MV-4-11 (cell line): Measurements from ENCODE around the gene LIMS1.
A peak's percentile ranks its signal among the peaks of the same experiment; 100 is the strongest.
"Not testable (repeated sequence)": the region's sequence is repeated elsewhere in the genome, so short reads cannot be mapped to it uniquely, and the experiment has no call there.

Source experiments
- DNase-seq: peaks from one replicate; lab custom pipeline; 2025; lab: John Stamatoyannopoulos, UW

LIMS1 gene

DNA sequence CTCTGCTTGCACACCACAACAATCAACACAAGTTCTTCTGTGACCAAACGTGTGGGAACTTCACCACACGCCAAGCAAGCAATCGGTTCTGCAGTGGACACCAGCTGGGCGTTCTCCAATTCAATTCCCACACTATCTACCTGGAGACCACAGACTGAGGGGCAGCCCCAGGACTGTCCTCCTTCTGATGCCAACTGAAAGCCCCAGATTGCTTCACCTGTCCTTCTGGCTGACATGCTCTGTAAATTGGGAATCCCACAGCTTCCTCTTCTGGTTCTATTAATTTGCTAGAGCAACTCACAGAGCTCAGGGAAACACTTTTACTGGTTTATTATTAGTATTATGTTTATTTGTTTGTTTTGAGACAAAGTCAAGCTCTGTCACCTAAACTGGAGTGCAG is 131.7 kb downstream of the LIMS1 start:
- DNase-seq = not testable (repeated sequence)

DNA sequence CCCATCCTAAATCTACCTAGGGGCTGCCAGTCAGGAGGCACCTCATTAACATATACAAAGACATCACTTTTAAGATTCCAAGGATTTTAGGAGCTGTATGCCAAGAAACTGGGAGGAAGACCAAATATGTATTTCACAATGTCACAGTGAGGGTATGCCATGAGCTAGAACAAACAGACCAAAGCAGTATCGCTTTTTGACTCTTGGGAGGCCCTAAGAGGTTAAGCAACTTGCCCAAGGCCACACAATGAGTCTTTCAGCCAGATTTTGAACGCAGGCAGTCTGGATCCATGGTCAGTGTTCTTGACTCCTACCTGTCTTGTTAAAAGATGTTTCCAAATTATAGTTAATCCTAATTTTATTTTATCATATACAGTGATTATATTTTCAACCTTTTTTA is 132.9 kb downstream of the LIMS1 start:
- DNase-seq = not testable (repeated sequence)

DNA sequence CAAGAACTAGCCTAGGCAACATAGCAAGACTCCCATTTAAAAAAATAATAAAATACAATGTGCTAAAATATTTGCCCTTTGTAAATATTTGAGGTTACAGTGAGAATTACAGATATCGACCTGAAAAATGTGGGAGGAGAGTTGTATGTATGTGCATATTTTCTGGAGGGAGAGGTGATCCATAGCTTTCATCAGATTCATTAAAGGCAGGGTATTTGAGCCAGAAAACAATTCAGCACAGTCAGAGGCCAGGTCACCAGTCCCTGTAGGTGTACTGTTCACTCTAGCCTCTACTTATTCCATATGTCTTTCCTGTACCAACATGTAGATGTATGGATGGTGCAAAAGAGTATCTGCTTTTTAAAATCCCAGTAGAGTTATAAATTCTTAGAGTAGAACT is 136.0 kb downstream of the LIMS1 start:
- DNase-seq = not testable (repeated sequence)

DNA sequence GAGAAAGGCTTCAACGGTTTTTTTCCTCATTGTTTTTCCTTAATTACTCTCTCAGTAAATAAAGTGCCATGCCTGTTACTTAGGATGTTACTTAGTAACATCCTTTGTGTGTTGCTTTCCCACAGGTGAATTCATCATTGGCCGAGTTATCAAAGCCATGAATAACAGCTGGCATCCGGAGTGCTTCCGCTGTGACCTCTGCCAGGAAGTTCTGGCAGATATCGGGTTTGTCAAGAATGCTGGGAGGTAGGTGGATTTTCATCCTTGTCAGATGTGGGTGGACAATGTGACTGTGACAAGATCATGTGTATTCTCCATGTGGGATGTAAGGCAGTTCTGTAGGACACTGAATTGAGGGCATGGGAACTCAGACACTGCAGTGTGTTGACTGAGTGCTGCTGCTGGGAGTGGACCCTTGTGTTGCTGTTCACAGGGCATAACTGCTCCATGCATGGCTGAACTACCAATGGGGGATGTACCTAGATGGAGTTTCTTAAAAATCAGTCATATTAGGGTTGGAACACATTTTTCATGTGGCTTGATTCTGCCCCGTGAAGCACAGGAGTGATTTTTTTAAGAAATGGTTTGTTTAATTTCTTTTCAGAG is 138.0 kb downstream of the LIMS1 start:
- DNase-seq = not testable (repeated sequence)

DNA sequence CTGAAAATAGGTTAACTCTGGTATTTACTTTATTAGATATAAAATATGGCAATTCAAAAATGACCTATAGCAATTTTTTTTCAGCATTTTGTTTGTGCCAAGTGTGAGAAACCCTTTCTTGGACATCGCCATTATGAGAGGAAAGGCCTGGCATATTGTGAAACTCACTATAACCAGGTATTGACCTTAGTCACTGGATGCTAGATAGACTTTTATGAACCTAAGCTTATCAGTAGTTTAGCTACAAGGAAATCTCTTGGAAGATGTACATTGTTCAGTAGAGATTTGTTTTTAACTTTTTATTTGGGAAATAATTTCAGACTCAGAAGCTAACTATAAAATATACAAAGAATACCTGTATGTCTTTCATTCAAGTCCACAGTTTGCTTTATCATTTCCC is 142.3 kb downstream of the LIMS1 start:
- not testable (repeated sequence) for DNase-seq

DNA sequence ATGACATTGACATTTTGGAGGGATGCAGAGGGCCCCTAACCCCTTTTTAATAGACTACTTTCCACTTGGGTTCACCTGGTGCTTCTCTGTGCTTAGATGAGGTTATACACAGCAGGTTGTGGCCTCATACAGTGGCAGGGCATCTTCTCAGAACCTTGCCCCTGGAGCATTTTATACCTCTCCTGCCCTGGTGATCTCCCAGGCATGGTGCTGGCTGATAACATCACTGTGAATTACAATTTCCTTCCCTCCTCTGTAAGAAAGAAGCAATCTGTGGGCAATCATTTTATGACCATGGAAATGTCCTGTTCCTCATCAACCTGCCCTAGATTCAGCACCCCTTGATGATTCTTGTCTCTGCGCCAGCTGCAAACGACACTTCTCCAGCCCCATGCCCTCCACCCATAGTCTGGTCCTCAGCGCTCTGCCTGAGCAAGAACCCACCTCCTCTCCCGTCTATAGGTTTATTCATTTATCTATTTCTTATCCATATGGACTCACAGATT is 143.0 kb downstream of the LIMS1 start:
- not testable (repeated sequence) for DNase-seq

DNA sequence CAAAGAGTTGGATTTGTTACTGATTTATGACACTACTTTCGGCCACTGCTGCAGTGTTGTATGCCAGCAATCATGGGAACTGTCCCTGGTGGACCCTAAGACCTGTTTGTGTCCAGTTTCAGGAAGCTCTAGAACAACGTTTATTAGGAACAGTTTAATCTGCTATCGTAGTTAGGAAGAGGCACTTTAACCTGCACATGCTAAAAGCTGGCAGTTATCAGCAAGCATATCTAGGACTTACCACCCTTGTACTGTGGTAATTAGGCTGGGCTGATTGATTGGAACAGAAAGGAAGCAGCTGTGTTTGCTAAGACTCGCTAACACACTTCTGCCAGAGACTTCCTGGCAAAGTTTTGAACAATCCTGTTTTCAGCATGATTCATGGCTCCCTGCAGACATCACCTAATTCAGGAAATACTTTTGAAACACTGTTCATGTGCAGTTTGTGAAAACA is 144.0 kb downstream of the LIMS1 start:
- DNase-seq = peak; percentile 18

DNA sequence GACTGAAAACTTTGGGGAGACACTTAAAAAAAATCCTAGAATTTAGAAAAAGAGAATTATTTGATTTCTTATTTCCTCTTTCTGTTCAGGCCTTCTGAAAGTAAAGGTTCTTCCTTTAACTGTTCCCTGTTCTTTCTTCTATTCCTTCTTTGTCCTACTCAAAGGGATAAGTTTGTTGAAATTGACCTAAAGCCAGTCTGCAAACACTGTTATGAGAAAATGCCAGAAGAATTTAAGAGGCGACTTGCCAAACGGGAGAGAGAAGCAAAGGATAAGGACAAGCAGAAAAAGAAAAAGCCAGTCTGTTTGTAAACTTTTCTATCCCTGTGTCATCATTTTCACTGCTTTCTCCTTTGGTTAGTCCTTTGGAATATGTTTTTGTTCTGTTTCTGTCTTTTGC is 146.5 kb downstream of the LIMS1 start:
- not testable (repeated sequence) for DNase-seq

DNA sequence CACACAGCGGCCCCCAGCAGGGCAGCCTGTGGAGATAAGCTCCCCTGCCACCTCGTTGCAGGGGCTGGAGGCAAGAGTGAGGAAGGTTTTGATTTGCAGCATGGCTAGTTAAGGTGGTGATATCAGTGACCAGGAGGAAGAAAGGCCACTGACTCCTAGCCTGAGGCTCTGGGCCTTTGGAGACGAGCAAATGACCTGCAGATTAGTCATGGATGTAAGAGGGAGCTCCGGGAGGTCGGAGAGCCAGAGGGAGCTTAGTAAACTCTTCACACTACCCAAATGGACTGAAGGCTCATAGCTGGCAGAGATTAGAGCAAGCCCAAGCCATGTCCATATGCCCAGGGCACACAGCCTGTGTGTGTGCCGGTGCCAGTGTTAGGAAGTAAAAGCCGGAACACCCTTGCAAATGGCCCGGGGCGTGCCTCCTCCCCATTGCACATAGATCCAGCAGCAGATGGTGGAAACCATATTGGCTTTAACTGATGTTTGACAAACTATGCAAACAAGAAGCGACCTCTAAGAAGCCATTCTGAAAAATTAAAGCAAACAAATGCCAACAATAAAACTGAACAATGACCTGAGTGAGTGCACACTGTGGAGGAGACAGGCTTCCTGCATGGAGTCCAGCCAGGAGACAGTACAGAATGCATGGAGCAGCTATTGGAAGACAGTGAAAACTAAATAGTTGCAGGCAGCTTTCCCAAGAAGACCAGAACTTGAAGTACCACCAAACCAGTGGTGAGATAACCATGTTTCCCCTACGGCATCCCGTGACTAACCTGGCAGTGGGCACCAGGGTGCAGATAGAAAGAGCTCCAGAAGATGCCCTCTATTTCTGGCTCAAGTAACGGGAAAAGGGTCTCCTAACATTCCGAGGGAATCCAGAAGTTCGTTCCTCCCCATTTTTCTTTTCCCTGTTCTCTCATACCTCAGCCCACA is 154.8 kb downstream of the LIMS1 start:
- not testable (repeated sequence) for DNase-seq

DNA sequence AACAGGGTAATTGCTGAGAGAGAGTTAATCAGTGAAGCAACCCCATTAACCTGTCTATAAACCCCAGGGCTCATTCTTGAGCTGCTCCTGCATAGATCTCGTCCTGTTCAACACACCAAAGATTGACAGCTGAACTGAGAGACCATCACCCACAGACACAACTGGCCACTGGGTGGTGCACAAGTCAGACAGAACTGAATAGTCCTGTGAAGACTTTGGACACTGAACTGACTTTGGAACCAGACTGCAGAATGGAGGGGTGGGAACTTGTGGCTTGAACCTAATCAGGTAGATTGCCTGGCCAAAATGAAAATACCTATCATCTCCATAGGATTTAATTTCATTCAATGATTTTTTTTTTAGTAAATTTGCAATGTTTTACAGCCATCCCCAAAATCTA is 155.7 kb downstream of the LIMS1 start:
- not testable (repeated sequence) for DNase-seq

DNA sequence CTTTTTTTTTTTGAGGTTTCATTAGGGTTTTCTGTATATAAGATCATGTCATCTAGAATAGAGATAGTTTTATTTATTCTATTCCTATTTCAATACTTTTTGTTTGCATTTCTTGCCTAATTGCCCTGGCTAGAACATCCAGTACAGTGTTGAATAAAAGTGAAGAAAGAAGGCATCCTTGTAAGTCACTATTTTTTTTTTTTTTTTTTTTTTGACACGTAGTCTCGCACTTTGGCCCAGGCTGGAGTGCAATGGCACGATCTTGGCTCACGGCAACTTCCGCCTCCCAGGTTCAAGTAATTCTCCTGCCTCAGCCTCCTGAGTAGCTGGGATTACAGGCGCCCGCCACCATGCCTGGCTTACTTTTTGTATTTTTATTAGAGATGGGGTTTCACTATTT is 157.2 kb downstream of the LIMS1 start:
- DNase-seq = no peak

DNA sequence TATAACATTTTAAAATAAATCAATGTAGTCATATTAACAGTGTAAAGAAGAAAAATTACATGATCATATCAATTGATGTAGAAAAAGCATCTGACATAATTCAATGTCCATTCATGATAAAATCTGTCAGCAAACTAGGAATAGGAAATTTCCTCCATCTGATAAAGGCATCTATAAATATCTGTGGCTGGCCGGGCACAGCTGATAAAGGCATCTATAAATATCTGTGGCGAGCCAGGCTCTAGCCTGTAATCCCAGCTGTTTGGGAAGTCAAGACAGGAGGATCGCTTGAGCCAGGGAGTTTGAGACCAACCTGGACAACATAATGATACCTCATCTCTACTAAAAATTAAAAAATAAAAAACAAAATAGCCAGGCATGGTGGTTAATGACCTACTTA is 166.9 kb downstream of the LIMS1 start:
- DNase-seq = no peak

DNA sequence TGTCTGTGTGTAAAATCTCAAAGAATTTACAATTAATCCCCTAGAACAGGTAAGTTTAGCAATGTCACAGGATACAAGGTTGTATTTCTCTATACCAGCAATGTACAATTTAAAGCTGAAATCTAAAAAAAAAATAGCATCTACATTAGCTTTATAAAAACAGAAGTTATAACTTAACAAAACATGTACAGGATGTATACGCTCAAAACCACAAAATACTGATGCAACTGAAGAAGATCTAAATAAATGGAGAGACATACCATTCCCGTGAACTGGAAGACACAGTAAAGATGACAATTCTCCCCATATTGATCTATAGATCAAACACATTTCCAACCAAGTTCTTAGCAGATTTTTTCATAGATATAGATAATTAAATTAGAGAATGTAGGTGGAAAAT is 167.5 kb downstream of the LIMS1 start:
- DNase-seq = peak; percentile 7

DNA sequence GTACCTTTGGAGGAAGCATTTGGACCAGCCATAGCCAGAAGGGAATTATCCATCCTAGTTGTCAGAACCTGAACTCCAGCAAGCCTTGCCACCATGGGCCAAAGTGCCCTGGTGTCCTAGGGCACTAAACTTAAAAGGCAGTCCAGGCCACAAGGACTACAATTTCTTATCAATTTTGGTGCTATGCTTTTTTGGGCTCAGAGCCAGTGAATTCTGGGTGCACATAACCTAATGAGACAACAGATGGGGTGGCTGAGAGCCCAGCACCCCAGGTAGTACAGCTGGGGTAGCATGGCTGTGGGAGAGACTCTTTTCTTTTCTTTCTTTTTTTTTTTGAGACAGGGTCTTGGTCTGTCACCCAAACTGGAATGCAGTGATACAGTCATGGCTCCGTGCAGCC is 170.6 kb downstream of the LIMS1 start:
- DNase-seq = no peak

DNA sequence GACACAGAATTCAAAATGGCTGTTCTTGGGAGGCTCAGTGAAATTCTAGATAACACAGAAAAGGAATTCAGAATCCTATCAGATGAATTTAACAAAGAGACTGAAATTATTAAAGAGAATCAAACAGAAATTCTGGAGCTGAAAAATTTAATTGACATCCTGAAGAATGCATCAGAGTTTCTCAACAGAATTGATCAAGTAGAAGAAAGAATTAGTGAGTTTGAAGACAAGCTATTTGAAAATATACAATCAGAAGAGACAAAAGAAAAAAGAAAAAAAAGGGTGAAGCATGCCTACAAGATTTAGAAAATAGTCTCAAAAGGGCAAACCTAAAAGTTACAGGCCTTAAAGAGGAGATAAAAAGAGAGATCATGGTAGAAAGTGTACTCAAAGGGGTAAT is 173.0 kb downstream of the LIMS1 start:
- no peak for DNase-seq

DNA sequence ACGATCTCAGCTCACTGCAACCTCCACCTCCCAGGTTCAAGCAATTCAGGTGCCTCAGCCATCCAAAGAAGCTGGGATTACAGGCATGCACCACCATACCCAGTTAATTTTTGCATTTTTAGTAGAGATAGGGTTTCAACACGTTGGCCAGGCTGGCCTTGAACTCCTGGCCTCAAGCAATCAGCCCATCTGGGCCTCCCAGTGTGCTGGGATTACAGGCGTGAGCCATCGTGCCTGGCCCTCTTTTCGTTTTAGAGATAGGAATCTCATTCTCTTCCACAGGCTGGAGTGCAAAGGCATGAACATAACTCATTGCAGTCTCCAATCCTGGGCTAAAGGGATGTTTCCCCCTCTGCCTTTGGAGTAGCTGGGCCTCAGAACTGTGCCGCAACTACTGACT is 182.7 kb downstream of the LIMS1 start:
- not testable (repeated sequence) for DNase-seq

DNA sequence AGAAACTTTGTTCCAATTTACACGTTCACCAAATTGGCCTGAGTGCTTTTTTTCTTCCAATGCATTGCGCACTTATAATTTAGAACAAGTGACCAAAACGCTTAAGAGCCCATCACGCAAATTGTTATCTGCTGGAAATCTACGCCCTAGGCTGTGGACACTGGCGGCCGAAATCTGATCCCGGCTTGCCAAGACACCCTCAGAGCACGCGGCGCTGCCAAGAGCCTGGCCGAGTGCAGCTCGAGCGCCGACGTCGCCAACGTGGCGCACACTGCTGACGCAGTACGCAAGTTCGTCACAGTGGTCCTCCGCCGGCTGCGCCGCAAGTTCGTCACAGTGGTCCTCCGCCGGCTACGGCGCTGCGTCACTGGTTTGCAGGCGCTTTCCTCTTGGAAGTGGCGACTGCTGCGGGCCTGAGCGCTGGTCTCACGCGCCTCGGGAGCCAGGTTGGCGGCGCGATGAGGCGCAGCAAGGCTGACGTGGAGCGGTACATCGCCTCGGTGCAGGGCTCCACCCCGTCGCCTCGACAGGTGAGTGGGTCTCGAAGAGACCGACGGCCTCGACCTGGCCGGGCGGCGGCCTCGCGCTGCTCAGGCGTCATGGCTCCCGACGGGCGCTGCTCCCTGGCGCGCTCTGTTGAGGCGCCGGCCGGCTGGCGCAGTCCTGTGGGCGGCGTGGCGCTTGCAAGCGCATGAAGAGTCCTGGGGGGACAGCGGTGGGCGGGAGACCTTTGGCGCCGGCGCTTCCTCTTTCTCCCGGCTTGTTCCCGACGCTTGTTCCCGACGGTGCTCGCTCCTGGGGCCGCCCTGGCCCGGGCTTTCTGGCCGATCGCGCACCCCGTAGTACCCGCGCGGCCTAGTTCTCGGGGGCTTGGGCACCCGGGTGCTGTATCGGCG is 185.1 kb downstream of the LIMS1 start, which contains the start of gene RANBP2:
Gene RANBP2, plus strand, starts transcription at position 334 of the 896 bp plus-strand sequence. Its CDS starts 125 bp downstream, at position 459.
- DNase-seq = peak; percentile 96

DNA sequence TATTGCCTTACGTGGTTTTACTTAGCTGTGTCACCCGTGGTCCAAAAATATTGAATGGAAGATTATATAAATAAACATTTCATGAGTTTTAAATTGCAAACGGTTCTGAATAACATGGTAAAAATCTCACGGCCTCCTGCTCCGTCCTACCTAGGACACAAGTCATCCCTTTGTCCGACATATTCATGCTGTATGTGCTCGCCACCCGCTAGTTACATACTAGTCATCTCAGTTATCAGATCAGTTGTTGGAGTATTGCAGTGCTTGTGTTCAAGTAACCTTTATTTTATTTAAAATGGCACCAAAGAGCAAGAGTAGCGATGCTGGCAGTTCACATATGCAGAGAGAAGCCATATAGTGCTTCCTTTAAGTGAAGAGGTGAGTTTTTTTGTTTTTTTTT is 191.8 kb downstream of the LIMS1 start:
- DNase-seq = not testable (repeated sequence)

DNA sequence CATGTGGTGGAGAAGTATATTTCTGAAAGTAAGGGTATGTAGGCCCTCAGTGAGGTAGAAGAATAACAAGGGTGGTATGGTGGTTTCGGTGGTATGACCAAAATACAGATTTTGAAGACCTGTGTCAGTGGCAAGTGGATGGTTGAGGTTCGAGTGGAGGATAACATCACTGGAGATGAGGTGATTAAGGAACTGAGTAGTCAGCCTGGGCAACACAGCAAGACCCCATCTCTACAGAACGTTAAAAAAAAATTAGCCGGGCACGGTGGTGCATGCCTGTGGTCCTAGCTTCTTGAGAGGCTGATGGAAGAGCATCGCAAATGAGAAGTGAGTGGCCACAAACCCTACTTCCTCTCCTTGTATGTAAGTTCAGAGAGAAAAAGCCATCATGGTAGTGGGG is 200.4 kb downstream of the LIMS1 start:
- not testable (repeated sequence) for DNase-seq
